Peyer's patch (tissue), 4 donors: ENCODE results near the gene NRF1.
"Not testable (repeated sequence)": the region's sequence is repeated elsewhere in the genome, so short reads cannot be mapped to it uniquely, and the experiment has no call there.

Experiments used
- POLR2A ChIP-seq, 2 donors: fragments of 450-650 bp; IDR thresholded peaks; one replicate each; pipeline ENCODE4 v1.5.1; 2017; ENCODE audit warnings: antibody characterized with exemption in 2 of 2, mild to moderate bottlenecking in 2 of 2, moderate library complexity in 2 of 2
- TF ChIP-seq, protein P1 (sequence below), 6 experiments: fragments of 450-650 bp in 4 of 6; fragments of 200-600 bp in 2 of 6; sonication (generic) in 1 of 6; IDR thresholded peaks; one replicate each; pipeline ENCODE4 v1.5.1; 2017 to 2019; ENCODE audit warnings: antibody characterized with exemption in 6 of 6, mild to moderate bottlenecking in 3 of 6, moderate library complexity in 1 of 6

- TF ChIP-seq, protein P1, sequence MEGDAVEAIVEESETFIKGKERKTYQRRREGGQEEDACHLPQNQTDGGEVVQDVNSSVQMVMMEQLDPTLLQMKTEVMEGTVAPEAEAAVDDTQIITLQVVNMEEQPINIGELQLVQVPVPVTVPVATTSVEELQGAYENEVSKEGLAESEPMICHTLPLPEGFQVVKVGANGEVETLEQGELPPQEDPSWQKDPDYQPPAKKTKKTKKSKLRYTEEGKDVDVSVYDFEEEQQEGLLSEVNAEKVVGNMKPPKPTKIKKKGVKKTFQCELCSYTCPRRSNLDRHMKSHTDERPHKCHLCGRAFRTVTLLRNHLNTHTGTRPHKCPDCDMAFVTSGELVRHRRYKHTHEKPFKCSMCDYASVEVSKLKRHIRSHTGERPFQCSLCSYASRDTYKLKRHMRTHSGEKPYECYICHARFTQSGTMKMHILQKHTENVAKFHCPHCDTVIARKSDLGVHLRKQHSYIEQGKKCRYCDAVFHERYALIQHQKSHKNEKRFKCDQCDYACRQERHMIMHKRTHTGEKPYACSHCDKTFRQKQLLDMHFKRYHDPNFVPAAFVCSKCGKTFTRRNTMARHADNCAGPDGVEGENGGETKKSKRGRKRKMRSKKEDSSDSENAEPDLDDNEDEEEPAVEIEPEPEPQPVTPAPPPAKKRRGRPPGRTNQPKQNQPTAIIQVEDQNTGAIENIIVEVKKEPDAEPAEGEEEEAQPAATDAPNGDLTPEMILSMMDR (IDR thresholded peaks at IDR 0.05): not testable (repeated sequence)
- not testable (repeated sequence) for TF ChIP-seq POLR2A (IDR thresholded peaks at IDR 0.05)
Observed at GRCh38 chr7:129794461-129794860, 182.9 kb downstream of the NRF1 start.
